Smooth muscle cell (in vitro differentiated cells): ENCODE results near the gene SEC22C. TPM values are rescaled to one million over a fixed set of nuclear protein-coding genes. Genes with fewer than 3 reads are reported as not detected.

Source experiments
- DNase-seq: peaks from one replicate; lab custom pipeline; 2025; ENCODE audit not compliant: unreplicated experiment; lab: John Stamatoyannopoulos, UW
- H2AFZ ChIP-seq: fragments of 200-600 bp; sonication (generic); 2 replicates; pipeline ENCODE4 v1.6.0; 2016; ENCODE audit warnings: antibody characterized with exemption, low read depth, mild to moderate bottlenecking
- H3F3A ChIP-seq: fragments of 200-600 bp; sonication (generic); 2 replicates; pipeline ENCODE4 v1.6.0; 2017; ENCODE audit warnings: antibody characterized with exemption, low read depth
- H3K27ac ChIP-seq: fragments of 200-600 bp; sonication (generic); 2 replicates; pipeline ENCODE4 v1.5.1; 2016; ENCODE audit warnings: low read depth, mild to moderate bottlenecking
- H3K27me3 ChIP-seq: fragments of 200-600 bp; sonication (generic); 2 replicates; pipeline ENCODE4 v1.6.1; 2016; ENCODE audit warnings: low read depth, mild to moderate bottlenecking
- H3K36me3 ChIP-seq: fragments of 200-600 bp; sonication (generic); 2 replicates; pipeline ENCODE4 v1.5.1; 2016; ENCODE audit warnings: low read depth
- H3K4me1 ChIP-seq: fragments of 200-600 bp; sonication (generic); 2 replicates; pipeline ENCODE4 v1.5.1; 2016; ENCODE audit warnings: low read depth
- H3K4me2 ChIP-seq: fragments of 200-600 bp; sonication (generic); 2 replicates; pipeline ENCODE4 v1.6.0; 2016; ENCODE audit warnings: mild to moderate bottlenecking
- H3K4me3 ChIP-seq: fragments of 200-600 bp; sonication (generic); 2 replicates; pipeline ENCODE4 v1.5.1; 2016; ENCODE audit warnings: mild to moderate bottlenecking
- H3K79me2 ChIP-seq: fragments of 200-600 bp; sonication (generic); 2 replicates; pipeline ENCODE4 v1.6.0; 2016; ENCODE audit warnings: low read depth, mild to moderate bottlenecking
- H3K9ac ChIP-seq: fragments of 200-600 bp; sonication (generic); 2 replicates; pipeline ENCODE4 v1.6.0; 2016; ENCODE audit warnings: low read depth
- H3K9me3 ChIP-seq: fragments of 200-600 bp; sonication (generic); replicated peaks from 2 replicates; pipeline ENCODE4 v1.5.1; 2016; ENCODE audit warnings: low read depth
- H4K20me1 ChIP-seq: fragments of 200-600 bp; sonication (generic); 2 replicates; pipeline ENCODE4 v1.6.0; 2016; ENCODE audit warnings: low read depth
- CTCF ChIP-seq: fragments of 200-600 bp; sonication (generic); IDR thresholded peaks from 2 replicates; pipeline ENCODE4 v1.5.1; 2017; ENCODE audit warnings: borderline replicate concordance, mild to moderate bottlenecking, antibody characterized with exemption; ENCODE audit not compliant: insufficient read depth, poor library complexity, severe bottlenecking
- WGBS: methylation state at CpG from one replicate; pipeline ENCODE4 v1.1.7; 2016; ENCODE audit warnings: low lambda C conversion rate; 5-methylcytosine and 5-hydroxymethylcytosine counted together
- polyA plus RNA-seq: library from polyadenylated mRNA; unstranded; fragments of >200 nt; fragmentation: Nextera tagmentation; extraction: Ambion mirVana; gene quantifications from 2 replicates; pipeline ENCODE4 v1.2.1, GENCODE V29; 2016
- total RNA-seq: library from RNA; depleted of rRNA; stranded (reverse); fragments of >200 nt; gene quantifications from 2 replicates; pipeline ENCODE4 v1.2.3, GENCODE V29; 2014

The SEC22C gene
- total and polyA plus RNA-seq, 2 experiments from 2014 or later: 45.7 to 52.2 TPM

- Histone ChIP-seq H3K9ac (no peak overlapping the region), H3K4me3 (no peak overlapping the region), H3K4me2 (no peak overlapping the region), H3K27me3 (no peaks in the 10 kb centered on the region), H3K79me2 (no peaks in the 10 kb centered on the region), H3K27ac (no peak overlapping the region), H3K4me1 (no peaks in the 10 kb centered on the region), H3K9me3 (no peaks in the 10 kb centered on the region), H3F3A (no peaks in the 10 kb centered on the region), H3K36me3 (no peaks in the 10 kb centered on the region), H2AFZ (no peak overlapping the region), H4K20me1 (no peaks in the 10 kb centered on the region)
- no peak for DNase-seq
- WGBS: 79% methylated on average over 4 of the region's 4 CpGs
- TF ChIP-seq CTCF: no peak
Observed at GRCh38 chr3:42520336-42520735, 61.4 kb downstream of the SEC22C start.

- no peaks in the 10 kb centered on the region for H3K36me3 ChIP-seq
- no peak overlapping the region for H3K9ac ChIP-seq
- H3K27me3 ChIP-seq: no peaks in the 10 kb centered on the region
- no peaks in the 10 kb centered on the region for H3K4me1 ChIP-seq
- H3K9me3 ChIP-seq: no peaks in the 10 kb centered on the region
- no peak overlapping the region for H2AFZ ChIP-seq
- no peak overlapping the region for H3K4me2 ChIP-seq
- no peak for DNase-seq
- H3K27ac ChIP-seq: no peak overlapping the region
- 88% methylated on average over 2 of the region's 2 CpGs for WGBS
- no peaks in the 10 kb centered on the region for H3F3A ChIP-seq
- TF ChIP-seq CTCF: no peak
- no peaks in the 10 kb centered on the region for H4K20me1 ChIP-seq
- H3K79me2 ChIP-seq: no peaks in the 10 kb centered on the region
- no peak overlapping the region for H3K4me3 ChIP-seq
Observed at GRCh38 chr3:42519568-42519962, 62.2 kb downstream of the SEC22C start.

GRCh38 chr3:42518800-42519567, 62.8 kb downstream of the SEC22C start:
- no peaks in the 10 kb centered on the region for H3K27me3 ChIP-seq
- no peak overlapping the region for H3K4me3 ChIP-seq
- H3K4me1 ChIP-seq: no peaks in the 10 kb centered on the region
- no peaks in the 10 kb centered on the region for H3K79me2 ChIP-seq
- H3K36me3 ChIP-seq: no peaks in the 10 kb centered on the region
- no peak overlapping the region for H3K9ac ChIP-seq
- peak; percentile 7 for TF ChIP-seq CTCF
- no peak overlapping the region for H3K4me2 ChIP-seq
- H3F3A ChIP-seq: no peaks in the 10 kb centered on the region
- H4K20me1 ChIP-seq: no peaks in the 10 kb centered on the region
- DNase-seq: no peak
- WGBS: 67% methylated on average over 6 of the region's 6 CpGs
- H3K9me3 ChIP-seq: no peaks in the 10 kb centered on the region
- no peak overlapping the region for H3K27ac ChIP-seq
- H2AFZ ChIP-seq: no peak overlapping the region

- TF ChIP-seq CTCF: no peak
- H3K27ac ChIP-seq: no peak overlapping the region
- no peaks in the 10 kb centered on the region for H4K20me1 ChIP-seq
- H2AFZ ChIP-seq: no peak overlapping the region
- no peaks in the 10 kb centered on the region for H3F3A ChIP-seq
- no peak overlapping the region for H3K9ac ChIP-seq
- no peaks in the 10 kb centered on the region for H3K9me3 ChIP-seq
- no peak overlapping the region for H3K4me2 ChIP-seq
- H3K79me2 ChIP-seq: no peaks in the 10 kb centered on the region
- H3K4me3 ChIP-seq: no peak overlapping the region
- no peaks in the 10 kb centered on the region for H3K4me1 ChIP-seq
- no peak for DNase-seq
- no peaks in the 10 kb centered on the region for H3K36me3 ChIP-seq
- H3K27me3 ChIP-seq: no peaks in the 10 kb centered on the region
- 88% methylated on average over 4 of the region's 4 CpGs for WGBS
Observed at GRCh38 chr3:42517117-42517516, 64.7 kb downstream of the SEC22C start.
